Central memory CD4-positive, alpha-beta T cell (primary cell): ENCODE data around the gene ZNF10.

ENCODE experiments used
- DNase-seq: peaks from one replicate; pipeline ENCODE4 v3.0.0; 2022
- total RNA-seq, 3 experiments: gene quantifications; one replicate each; lab custom pipeline; 2026; lab: John Stamatoyannopoulos, UW

The ZNF10 gene
- total RNA-seq = 5.1 to 24.9 (median 13.5) reads per million in 3 experiments

GRCh38 chr12:133130038-133130807 lies at the start of gene ZNF10, which contains the start of gene ZNF891:
Gene ZNF10, plus strand, starts transcription at chr12:133130627. Its CDS starts 13,866 bp downstream, at chr12:133144493.
Gene ZNF891, minus strand, starts transcription at chr12:133130274. Its CDS starts 8,356 bp downstream, at chr12:133121918.
- peak; percentile 96 for DNase-seq

- DNase-seq = no peak
These were observed 49.2 kb upstream of the ZNF10 start for GRCh38 chr12:133081159-133081780.

- DNase-seq = no peak
These were observed 47.1 kb upstream of the ZNF10 start for GRCh38 chr12:133083345-133083744.

GRCh38 chr12:133105620-133106019 lies 24.8 kb upstream of the ZNF10 start:
- no peak for DNase-seq

GRCh38 chr12:133106253-133106652 lies 24.2 kb upstream of the ZNF10 start:
- DNase-seq = no peak

- no peak for DNase-seq
These were observed 23.3 kb upstream of the ZNF10 start for GRCh38 chr12:133107121-133107520.

- no peak for DNase-seq
These were observed 22.3 kb upstream of the ZNF10 start for GRCh38 chr12:133108150-133108549.

GRCh38 chr12:133120385-133121191 lies 9.8 kb upstream of the ZNF10 start:
- no peak for DNase-seq

GRCh38 chr12:133124674-133125073 lies 5.8 kb upstream of the ZNF10 start:
- no peak for DNase-seq

GRCh38 chr12:133129368-133130037 lies 924 bp upstream of the ZNF10 start:
- no peak for DNase-seq

GRCh38 chr12:133130808-133131128 lies 341 bp downstream of the ZNF10 start:
- DNase-seq = no peak

GRCh38 chr12:133135747-133136146 lies 5.3 kb downstream of the ZNF10 start:
- DNase-seq = no peak

GRCh38 chr12:133145981-133146380 lies 15.6 kb downstream of the ZNF10 start:
- DNase-seq = no peak

GRCh38 chr12:133156125-133156690 lies 25.8 kb downstream of the ZNF10 start:
- DNase-seq = no peak

GRCh38 chr12:133165776-133166175 lies 35.3 kb downstream of the ZNF10 start:
- DNase-seq = no peak

GRCh38 chr12:133172491-133172890 lies 42.1 kb downstream of the ZNF10 start:
- no peak for DNase-seq

GRCh38 chr12:133174901-133175300 lies 44.5 kb downstream of the ZNF10 start:
- DNase-seq = no peak

GRCh38 chr12:133180669-133181068 lies 50.2 kb downstream of the ZNF10 start:
- no peak for DNase-seq

- DNase-seq = peak; percentile 83
These were observed 51.0 kb downstream of the ZNF10 start, which contains the start of gene ZNF268 for GRCh38 chr12:133181238-133181959. Gene ZNF268, plus strand, starts transcription at chr12:133181495. Its CDS starts 503 bp downstream, at chr12:133181998.

- DNase-seq = no peak
These were observed 59.7 kb downstream of the ZNF10 start for GRCh38 chr12:133190176-133190575.

- no peak for DNase-seq
These were observed 62.4 kb downstream of the ZNF10 start for GRCh38 chr12:133192847-133193246.

GRCh38 chr12:133201888-133202287 lies 71.5 kb downstream of the ZNF10 start:
- no peak for DNase-seq
